ENCODE data around the gene H1-8. TPM values are rescaled to one million over a fixed set of nuclear protein-coding genes. Genes with fewer than 3 reads are reported as not detected.

Gene H1-8
- total RNA-seq, 2 donors from 2014 or later = not detected

DNA sequence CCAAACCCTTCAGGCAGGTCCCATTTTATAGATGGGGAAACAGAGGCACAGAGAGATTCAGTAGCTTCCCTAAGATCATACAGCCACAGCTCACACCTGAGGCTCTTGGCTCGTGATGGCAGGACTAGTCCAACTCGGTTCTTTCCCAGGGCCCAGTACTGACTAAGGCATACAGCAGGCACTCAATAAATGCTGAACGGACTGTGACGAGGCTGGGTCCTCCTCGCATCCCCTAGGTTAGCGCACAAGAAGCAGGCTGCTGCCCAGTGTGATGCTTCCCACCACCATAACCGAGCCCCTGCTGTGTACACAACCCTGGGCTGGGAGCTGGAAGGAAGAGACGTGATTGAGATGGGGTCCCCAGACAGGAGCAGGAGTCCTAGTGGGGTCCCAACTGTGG is 38.6 kb downstream of the H1-8 start:
- Histone ChIP-seq H3K9ac (ENCODE audit: extremely low read depth, low read length, poor library complexity, severe bottlenecking) (no peak overlapping the region), H3K9me3 (ENCODE audit: control insufficient read depth, low read length) (no peaks in the 10 kb centered on the region), H3K4me3 (ENCODE audit: low read length) (no peak overlapping the region), H3K27me3 (ENCODE audit: control insufficient read depth, insufficient read depth, low read length, poor library complexity, severe bottlenecking) (no peaks in the 10 kb centered on the region), H3K27ac (ENCODE audit: low read depth, low read length) (no peak overlapping the region), H3K36me3 (ENCODE audit: control insufficient read depth, insufficient read depth, low read length) (peaks cover 3% of the 10 kb centered on the region), H3K4me1 (ENCODE audit: control insufficient read depth, insufficient read depth, low read length) (peaks cover 3% of the 10 kb centered on the region)
- H3K27me3 Mint-ChIP-seq (ENCODE audit: insufficient read depth) = no peaks in the 10 kb centered on the region
- WGBS, 2 experiments (ENCODE audit: insufficient coverage in 1 of 2, insufficient read length in 1 of 2) = 93% methylated on average over 7 to 8 of the region's 8 CpGs
- no peak overlapping the region for H3K4me3 Mint-ChIP-seq
- H3K27ac Mint-ChIP-seq = no peak overlapping the region
- TF ChIP-seq, protein P1, sequence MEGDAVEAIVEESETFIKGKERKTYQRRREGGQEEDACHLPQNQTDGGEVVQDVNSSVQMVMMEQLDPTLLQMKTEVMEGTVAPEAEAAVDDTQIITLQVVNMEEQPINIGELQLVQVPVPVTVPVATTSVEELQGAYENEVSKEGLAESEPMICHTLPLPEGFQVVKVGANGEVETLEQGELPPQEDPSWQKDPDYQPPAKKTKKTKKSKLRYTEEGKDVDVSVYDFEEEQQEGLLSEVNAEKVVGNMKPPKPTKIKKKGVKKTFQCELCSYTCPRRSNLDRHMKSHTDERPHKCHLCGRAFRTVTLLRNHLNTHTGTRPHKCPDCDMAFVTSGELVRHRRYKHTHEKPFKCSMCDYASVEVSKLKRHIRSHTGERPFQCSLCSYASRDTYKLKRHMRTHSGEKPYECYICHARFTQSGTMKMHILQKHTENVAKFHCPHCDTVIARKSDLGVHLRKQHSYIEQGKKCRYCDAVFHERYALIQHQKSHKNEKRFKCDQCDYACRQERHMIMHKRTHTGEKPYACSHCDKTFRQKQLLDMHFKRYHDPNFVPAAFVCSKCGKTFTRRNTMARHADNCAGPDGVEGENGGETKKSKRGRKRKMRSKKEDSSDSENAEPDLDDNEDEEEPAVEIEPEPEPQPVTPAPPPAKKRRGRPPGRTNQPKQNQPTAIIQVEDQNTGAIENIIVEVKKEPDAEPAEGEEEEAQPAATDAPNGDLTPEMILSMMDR (conservative IDR thresholded peaks at IDR 0.05) = no peak
- H3K9me3 Mint-ChIP-seq = no peaks in the 10 kb centered on the region
- peaks cover 13% of the 10 kb centered on the region for H3K36me3 Mint-ChIP-seq (ENCODE audit: low read depth)
- DNase-seq = no peak
- H3K4me1 Mint-ChIP-seq = peaks cover 4% of the 10 kb centered on the region

DNA sequence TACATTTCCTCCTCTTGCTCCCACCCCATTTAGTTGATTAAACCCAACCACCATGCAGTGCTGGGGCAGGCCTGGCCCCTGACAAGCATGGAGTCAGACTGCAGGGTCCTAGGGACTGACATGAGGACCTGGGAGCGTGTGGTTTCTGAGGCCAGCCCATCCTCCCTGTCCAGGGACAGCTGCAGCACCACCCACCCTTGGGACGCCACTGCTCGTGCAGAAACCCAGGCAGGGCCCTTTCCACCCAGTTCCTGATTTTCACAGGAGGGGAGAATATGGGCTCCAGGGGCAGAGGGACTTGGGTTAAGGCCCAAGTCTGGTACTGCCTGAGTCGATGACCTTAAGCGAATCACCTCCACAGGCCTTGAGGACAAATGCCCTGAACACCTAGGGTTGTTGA is 39.8 kb downstream of the H1-8 start:
- Mint-ChIP-seq H3K27ac (no peak overlapping the region), H3K4me3 (no peak overlapping the region), H3K9me3 (no peaks in the 10 kb centered on the region), H3K27me3 (ENCODE audit: insufficient read depth) (no peaks in the 10 kb centered on the region), H3K4me1 (no peaks in the 10 kb centered on the region), H3K36me3 (ENCODE audit: low read depth) (peaks cover 16% of the 10 kb centered on the region)
- TF ChIP-seq, protein P1 (conservative IDR thresholded peaks at IDR 0.05) = no peak
- H3K4me3 ChIP-seq (ENCODE audit: low read length) = no peak overlapping the region
- H3K9me3 ChIP-seq (ENCODE audit: control insufficient read depth, low read length) = no peaks in the 10 kb centered on the region
- DNase-seq = no peak
- H3K36me3 ChIP-seq (ENCODE audit: control insufficient read depth, insufficient read depth, low read length) = peaks cover 3% of the 10 kb centered on the region
- H3K9ac ChIP-seq (ENCODE audit: extremely low read depth, low read length, poor library complexity, severe bottlenecking) = no peak overlapping the region
- 98 to 100% methylated on average over 5 of the region's 5 CpGs for WGBS, 2 experiments (ENCODE audit: insufficient coverage in 1 of 2, insufficient read length in 1 of 2)
- no peak overlapping the region for H3K27ac ChIP-seq (ENCODE audit: low read depth, low read length)
- no peaks in the 10 kb centered on the region for H3K27me3 ChIP-seq (ENCODE audit: control insufficient read depth, insufficient read depth, low read length, poor library complexity, severe bottlenecking)
- H3K4me1 ChIP-seq (ENCODE audit: control insufficient read depth, insufficient read depth, low read length) = no peaks in the 10 kb centered on the region

DNA sequence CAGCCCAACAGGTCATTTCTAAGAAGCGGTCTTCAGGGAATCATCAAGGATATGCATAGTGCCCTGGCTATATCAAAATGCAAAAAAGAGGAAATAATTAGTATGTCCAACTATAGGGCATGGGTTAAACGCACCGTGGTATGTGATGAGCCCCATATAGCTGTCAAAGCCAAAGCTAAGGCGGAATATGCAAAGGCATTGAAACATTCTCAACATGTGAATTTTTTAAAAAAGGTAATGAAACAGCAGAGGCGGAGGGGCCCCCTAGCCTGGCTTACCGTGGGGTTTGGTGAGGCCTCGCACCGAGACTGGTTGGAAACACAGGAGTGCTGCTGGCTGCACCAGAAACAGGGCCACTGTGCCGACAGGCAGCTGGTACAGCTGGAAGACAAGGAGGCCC is 40.3 kb downstream of the H1-8 start:
- Histone ChIP-seq H3K27me3 (ENCODE audit: control insufficient read depth, insufficient read depth, low read length, poor library complexity, severe bottlenecking) (no peaks in the 10 kb centered on the region), H3K9ac (ENCODE audit: extremely low read depth, low read length, poor library complexity, severe bottlenecking) (no peak overlapping the region), H3K9me3 (ENCODE audit: control insufficient read depth, low read length) (no peaks in the 10 kb centered on the region), H3K4me3 (ENCODE audit: low read length) (no peak overlapping the region), H3K4me1 (ENCODE audit: control insufficient read depth, insufficient read depth, low read length) (no peaks in the 10 kb centered on the region), H3K36me3 (ENCODE audit: control insufficient read depth, insufficient read depth, low read length) (peaks cover 3% of the 10 kb centered on the region), H3K27ac (ENCODE audit: low read depth, low read length) (no peak overlapping the region)
- no peak for DNase-seq
- TF ChIP-seq, protein P1 (conservative IDR thresholded peaks at IDR 0.05) = no peak
- 93% methylated on average over 6 to 9 of the region's 9 CpGs for WGBS, 2 experiments (ENCODE audit: insufficient coverage in 1 of 2, insufficient read length in 1 of 2)
- Mint-ChIP-seq H3K4me1 (no peaks in the 10 kb centered on the region), H3K27ac (no peak overlapping the region), H3K27me3 (ENCODE audit: insufficient read depth) (no peaks in the 10 kb centered on the region), H3K4me3 (no peak overlapping the region), H3K9me3 (no peaks in the 10 kb centered on the region), H3K36me3 (ENCODE audit: low read depth) (peaks cover 17% of the 10 kb centered on the region)

Data from endodermal cell (in vitro differentiated cells).